Ammon's horn (tissue), 1 donor: ENCODE measurements around the gene C19orf81.
"Not testable (repeated sequence)": the region's sequence is repeated elsewhere in the genome, so short reads cannot be mapped to it uniquely, and the experiment has no call there.

Experiments used
- DNase-seq: peaks from one replicate; pipeline ENCODE4 v3.0.0-alpha.2; 2016; ENCODE audit warnings: low spot score

C19orf81 gene

GRCh38 chr19:50649433-50650391, at the start of gene C19orf81:
Gene C19orf81 (plus strand): TSS chr19:50649445. CDS start chr19:50649445, 0 bp downstream.
- peak; percentile 24 for DNase-seq

- no peak for DNase-seq
Observed at GRCh38 chr19:50601407-50602088, 47.7 kb upstream of the C19orf81 start.

- DNase-seq = no peak
Observed at GRCh38 chr19:50602089-50602422, 47.2 kb upstream of the C19orf81 start.

- DNase-seq = no peak
Observed at GRCh38 chr19:50602496-50602895, 46.7 kb upstream of the C19orf81 start.

- no peak for DNase-seq
Observed at GRCh38 chr19:50602935-50603334, 46.3 kb upstream of the C19orf81 start.

- DNase-seq = not testable (repeated sequence)
Observed at GRCh38 chr19:50604264-50605073, 44.8 kb upstream of the C19orf81 start.

- DNase-seq = not testable (repeated sequence)
Observed at GRCh38 chr19:50606059-50606836, 43.0 kb upstream of the C19orf81 start.

- no peak for DNase-seq
Observed at GRCh38 chr19:50607388-50607787, 41.9 kb upstream of the C19orf81 start.

- DNase-seq = peak; percentile 98
Observed at GRCh38 chr19:50607874-50608785, 41.1 kb upstream of the C19orf81 start.

GRCh38 chr19:50612504-50613404, 36.5 kb upstream of the C19orf81 start:
- not testable (repeated sequence) for DNase-seq

GRCh38 chr19:50618379-50618778, 30.9 kb upstream of the C19orf81 start:
- DNase-seq = not testable (repeated sequence)

GRCh38 chr19:50619184-50619583, 30.1 kb upstream of the C19orf81 start:
- not testable (repeated sequence) for DNase-seq

- not testable (repeated sequence) for DNase-seq
Observed at GRCh38 chr19:50620394-50620906, 28.8 kb upstream of the C19orf81 start.

- DNase-seq = no peak
Observed at GRCh38 chr19:50624949-50625600, 24.2 kb upstream of the C19orf81 start.

- DNase-seq = no peak
Observed at GRCh38 chr19:50626011-50626410, 23.2 kb upstream of the C19orf81 start.

GRCh38 chr19:50626795-50627194, 22.4 kb upstream of the C19orf81 start:
- DNase-seq = no peak

GRCh38 chr19:50628146-50628545, 21.1 kb upstream of the C19orf81 start:
- no peak for DNase-seq

GRCh38 chr19:50628551-50628950, 20.7 kb upstream of the C19orf81 start:
- DNase-seq = no peak
